Subcutaneous abdominal adipose tissue (tissue), 5 donors: ENCODE data around the gene PFKP.
"Not testable (repeated sequence)": the region's sequence is repeated elsewhere in the genome, so short reads cannot be mapped to it uniquely, and the experiment has no call there.

ENCODE experiments used
- H3K27ac ChIP-seq: one replicate; pipeline ENCODE4 v1.7.0; 2013; ENCODE audit warnings: low read depth, mild to moderate bottlenecking, inconsistent platforms, low read length, moderate library complexity
- H3K27me3 ChIP-seq, 5 donors: one replicate each; pipeline ENCODE4 v1.7.0; 2013; ENCODE audit warnings: low read length in 5 of 5, inconsistent platforms in 1 of 5; ENCODE audit not compliant: control insufficient read depth in 5 of 5, insufficient read depth in 4 of 5
- H3K36me3 ChIP-seq, 5 donors: one replicate each; pipeline ENCODE4 v1.7.0; 2013; ENCODE audit warnings: low read length in 5 of 5; ENCODE audit not compliant: control insufficient read depth in 5 of 5, insufficient read depth in 5 of 5
- H3K4me1 ChIP-seq, 5 donors: one replicate each; pipeline ENCODE4 v1.7.0; 2013; ENCODE audit warnings: low read length in 5 of 5, mild to moderate bottlenecking in 3 of 5, moderate library complexity in 1 of 5; ENCODE audit not compliant: control insufficient read depth in 5 of 5, insufficient read depth in 5 of 5
- H3K4me3 ChIP-seq, 5 donors: one replicate each; pipeline ENCODE4 v1.7.0; 2013; ENCODE audit warnings: low read length in 5 of 5, low read depth in 1 of 5
- H3K9ac ChIP-seq, 5 donors: one replicate each; pipeline ENCODE4 v1.7.0; 2013; ENCODE audit warnings: low read length in 5 of 5, mild to moderate bottlenecking in 4 of 5, moderate library complexity in 3 of 5
- H3K9me3 ChIP-seq, 5 donors: one replicate each; pipeline ENCODE4 v1.7.0; 2013; ENCODE audit warnings: low read length in 5 of 5; ENCODE audit not compliant: control insufficient read depth in 5 of 5
- donor health status: healthy.
- donor health status: healthy.
- donor health status: healthy.
- donor health status: healthy.
- donor health status: healthy.

The PFKP gene

DNA sequence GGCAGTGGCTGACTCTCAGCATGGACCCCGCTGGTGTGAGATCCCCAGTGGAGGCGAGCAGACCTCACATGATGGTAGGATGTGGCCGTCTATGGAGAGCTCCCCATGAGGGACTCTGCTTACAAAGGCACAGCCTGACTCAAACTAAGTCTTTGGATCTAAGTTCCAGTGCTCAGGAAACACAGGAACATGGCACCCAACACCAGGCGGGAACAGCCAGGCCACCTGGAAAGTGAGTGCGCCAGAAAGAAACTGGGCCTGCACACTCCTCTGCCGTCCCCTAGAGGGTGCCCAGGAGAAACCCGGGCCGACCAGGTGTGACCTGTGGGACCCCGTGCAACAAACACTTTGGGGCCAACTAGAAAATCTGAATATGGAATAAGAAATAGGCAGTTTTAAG lies 95.2 kb downstream of the PFKP start:
- no peaks in the 10 kb centered on the region for H3K9me3 ChIP-seq
- H3K4me3 ChIP-seq, result no peak overlapping the region
- no peak overlapping the region for H3K9ac ChIP-seq
- no peaks in the 10 kb centered on the region for H3K27me3 ChIP-seq
- H3K36me3 ChIP-seq, result peaks cover 27 to 94% (median 89%) of the 10 kb centered on the region in 5 donors
- no peak overlapping the region for H3K27ac ChIP-seq
- H3K4me1 ChIP-seq, result no peaks in the 10 kb centered on the region

GRCh38 chr10:3163879-3164278 lies 96.5 kb downstream of the PFKP start:
- Histone ChIP-seq H3K36me3 (peaks cover 22 to 94% (median 87%) of the 10 kb centered on the region in 5 donors), H3K27me3 (no peaks in the 10 kb centered on the region), H3K9ac (no peak overlapping the region), H3K4me3 (no peak overlapping the region), H3K4me1 (no peaks in the 10 kb centered on the region), H3K9me3 (no peaks in the 10 kb centered on the region), H3K27ac (no peak overlapping the region)

DNA sequence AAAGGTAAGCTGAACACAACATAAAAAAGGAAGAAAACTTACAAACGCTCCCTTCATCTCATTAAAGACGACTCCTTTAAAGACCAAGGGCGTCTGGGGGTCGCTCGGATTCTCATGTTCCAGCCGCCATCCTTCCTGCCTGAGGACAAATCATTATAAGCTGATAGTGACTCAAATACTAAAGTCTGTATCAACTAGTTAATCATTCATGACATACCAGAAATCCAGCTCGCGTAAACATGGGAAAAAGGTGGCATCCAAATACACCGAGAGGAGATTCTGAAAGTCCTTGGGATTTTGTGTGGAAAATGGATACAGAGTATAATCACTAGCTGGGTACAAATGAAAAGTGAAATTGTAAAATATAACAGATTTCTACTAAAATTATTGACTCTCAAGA lies 97.8 kb downstream of the PFKP start:
- Histone ChIP-seq H3K36me3 (peaks cover 16 to 93% (median 85%) of the 10 kb centered on the region in 5 donors), H3K27me3 (no peaks in the 10 kb centered on the region), H3K9ac (no peak overlapping the region), H3K4me1 (no peaks in the 10 kb centered on the region), H3K27ac (no peak overlapping the region), H3K9me3 (no peaks in the 10 kb centered on the region), H3K4me3 (no peak overlapping the region)

DNA sequence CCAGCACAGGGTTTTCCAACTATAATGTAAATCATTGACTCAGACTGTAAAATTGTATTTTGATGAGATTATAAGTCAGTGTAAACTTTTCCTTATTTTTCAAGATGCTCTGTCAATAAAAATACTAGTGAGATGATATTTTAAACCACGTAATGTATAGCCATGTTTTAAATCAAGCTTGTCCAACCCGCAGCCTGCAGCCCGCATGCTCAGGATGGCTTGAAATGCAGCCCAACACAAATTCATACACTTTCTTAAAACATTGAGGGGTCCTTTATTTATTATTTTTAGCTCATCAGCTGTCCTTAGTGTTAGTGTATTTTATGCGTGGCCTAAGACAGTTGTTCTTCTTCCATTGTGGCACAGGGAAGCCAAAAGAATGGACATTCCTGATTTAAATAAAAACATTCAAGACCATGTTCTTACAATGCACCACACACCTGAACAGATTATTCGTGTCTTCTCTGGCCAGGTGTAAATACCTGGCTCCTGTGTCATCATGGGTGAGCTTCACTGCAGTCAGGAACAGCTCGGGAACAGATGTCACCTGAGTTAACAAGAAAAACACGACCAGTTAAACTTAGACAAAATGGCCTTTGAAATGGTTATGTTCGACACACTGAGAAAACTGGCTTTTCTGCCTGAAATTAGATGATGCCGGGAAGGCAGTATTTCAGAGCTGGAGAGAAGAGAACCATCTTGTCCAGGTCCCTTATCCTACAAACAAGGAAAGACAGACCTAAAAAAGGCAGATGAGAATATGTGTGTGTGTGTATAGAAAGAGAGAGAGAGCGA lies 99.3 kb downstream of the PFKP start:
- peaks cover 0 to 6% (median 5%) of the 10 kb centered on the region in 5 donors for H3K4me1 ChIP-seq
- H3K36me3 ChIP-seq, result peaks cover 16 to 81% (median 76%) of the 10 kb centered on the region in 5 donors
- no peak overlapping the region for H3K4me3 ChIP-seq
- no peak overlapping the region for H3K27ac ChIP-seq
- no peak overlapping the region for H3K9ac ChIP-seq
- H3K27me3 ChIP-seq, result no peaks in the 10 kb centered on the region
- no peaks in the 10 kb centered on the region for H3K9me3 ChIP-seq

DNA sequence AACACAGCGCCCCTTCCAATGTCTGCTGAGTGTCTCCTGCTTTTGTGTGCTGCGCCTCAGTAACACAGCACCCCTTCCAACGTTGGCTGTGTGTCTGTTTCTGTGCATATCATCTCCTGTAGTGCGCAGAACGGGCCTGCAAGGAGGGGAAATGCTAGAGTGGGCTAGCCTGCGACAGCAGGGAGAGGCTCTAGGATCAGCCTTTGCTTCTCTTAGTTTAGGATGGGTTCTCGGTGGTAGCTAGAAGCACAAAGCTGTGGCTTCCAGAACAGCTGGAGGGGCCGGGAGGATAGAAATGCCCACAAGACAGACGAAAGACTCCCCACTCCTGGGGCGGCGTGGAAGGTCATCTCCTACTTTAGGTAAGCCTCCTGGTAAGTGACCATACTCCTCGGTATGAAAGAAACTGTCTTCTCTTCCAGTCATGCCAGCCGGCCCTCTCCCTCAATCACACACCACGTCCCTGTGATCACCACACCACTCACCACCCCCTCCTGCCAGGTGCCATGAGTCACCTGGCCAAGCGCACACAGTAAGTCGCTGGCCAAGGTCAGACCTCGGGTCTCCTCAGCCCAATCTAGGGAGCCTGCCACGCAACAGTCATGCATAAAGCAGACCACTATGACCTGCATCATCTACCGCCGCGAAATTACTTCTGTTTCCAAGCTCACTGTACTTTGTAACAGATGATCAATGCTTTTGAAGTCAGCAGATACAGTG lies 100.4 kb downstream of the PFKP start:
- Histone ChIP-seq H3K4me3 (no peak overlapping the region), H3K9me3 (no peaks in the 10 kb centered on the region), H3K9ac (no peak overlapping the region), H3K4me1 (peaks cover 0 to 13% (median 9%) of the 10 kb centered on the region in 5 donors), H3K27ac (no peak overlapping the region), H3K36me3 (peaks cover 16 to 72% (median 68%) of the 10 kb centered on the region in 5 donors), H3K27me3 (no peaks in the 10 kb centered on the region)

GRCh38 chr10:3169271-3169670 lies 101.9 kb downstream of the PFKP start:
- Histone ChIP-seq H3K9me3 (no peaks in the 10 kb centered on the region), H3K4me3 (no peak overlapping the region), H3K27me3 (no peaks in the 10 kb centered on the region), H3K9ac (no peak overlapping the region), H3K4me1 (peaks cover 0 to 25% (median 18%) of the 10 kb centered on the region in 5 donors), H3K27ac (no peak overlapping the region), H3K36me3 (peaks cover 16 to 58% (median 56%) of the 10 kb centered on the region in 5 donors)

DNA sequence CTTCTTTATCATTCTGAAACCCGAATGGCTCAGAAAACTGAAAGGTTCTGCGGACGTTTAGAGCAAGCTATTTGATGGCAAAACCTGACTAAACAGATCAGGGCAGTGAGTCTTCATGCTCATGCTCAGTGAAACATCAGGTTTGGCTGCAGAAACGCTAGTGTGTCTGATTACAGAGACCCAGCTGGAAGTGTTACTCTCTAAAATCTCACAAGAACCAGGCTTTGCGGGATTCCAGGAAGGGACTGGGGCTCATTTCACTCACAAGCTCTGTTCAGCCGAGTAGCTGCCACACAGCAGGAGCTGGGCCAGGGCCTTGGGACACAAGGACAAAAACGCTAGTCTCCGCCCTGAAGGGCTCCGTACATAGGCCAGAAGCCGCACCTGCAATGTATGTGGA lies 102.3 kb downstream of the PFKP start:
- no peak overlapping the region for H3K27ac ChIP-seq

GRCh38 chr10:3171488-3171887 lies 104.1 kb downstream of the PFKP start:
- peaks cover 4 to 35% (median 34%) of the 10 kb centered on the region in 5 donors for H3K36me3 ChIP-seq
- H3K9ac ChIP-seq, result peak overlapping the region in 2 of 5 donors; percentile 86 to 96
- H3K27me3 ChIP-seq, H3K9me3 ChIP-seq: not testable (repeated sequence)
- peak overlapping the region; percentile 77 to 91 (median 84) for H3K4me3 ChIP-seq
- H3K4me1 ChIP-seq, result peaks cover 0 to 25% (median 18%) of the 10 kb centered on the region in 5 donors
- H3K27ac ChIP-seq, result peak overlapping the region; percentile 81

More for the DNA sequence above, 102.3 kb downstream of the PFKP start:
- Histone ChIP-seq H3K4me3 (no peak overlapping the region), H3K36me3 (peaks cover 13 to 54% (median 52%) of the 10 kb centered on the region in 5 donors), H3K27me3 (no peaks in the 10 kb centered on the region), H3K9me3 (no peaks in the 10 kb centered on the region), H3K9ac (no peak overlapping the region), H3K4me1 (peaks cover 0 to 25% (median 18%) of the 10 kb centered on the region in 5 donors)

DNA sequence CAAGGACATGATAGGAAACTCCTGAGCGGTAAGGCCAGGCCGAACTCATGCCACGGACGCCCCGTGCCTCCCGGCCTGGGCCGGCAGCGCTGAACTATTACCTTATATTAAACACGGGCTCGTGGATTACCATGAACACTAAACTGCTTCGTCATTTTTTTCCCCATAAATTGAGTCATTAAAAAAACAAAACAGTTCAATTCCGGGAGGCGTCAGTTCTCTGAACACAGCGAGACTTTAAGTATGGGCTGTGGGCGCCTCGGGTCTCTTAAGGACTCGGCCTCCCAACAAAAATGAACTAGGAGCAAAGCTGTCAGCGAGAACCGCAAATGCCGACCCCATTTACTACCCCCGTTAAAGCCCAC lies 104.7 kb downstream of the PFKP start:
- Histone ChIP-seq H3K27me3 (no peaks in the 10 kb centered on the region), H3K4me3 (peak overlapping the region; percentile 77 to 91 (median 84)), H3K4me1 (peaks cover 0 to 25% (median 18%) of the 10 kb centered on the region in 5 donors), H3K27ac (peak overlapping the region; percentile 81), H3K9me3 (no peaks in the 10 kb centered on the region), H3K36me3 (peaks cover 0 to 30% (median 28%) of the 10 kb centered on the region in 5 donors), H3K9ac (peak overlapping the region; percentile 78 to 96 (median 84))
